ENCODE results near the gene MTHFR.

MTHFR gene

DNA sequence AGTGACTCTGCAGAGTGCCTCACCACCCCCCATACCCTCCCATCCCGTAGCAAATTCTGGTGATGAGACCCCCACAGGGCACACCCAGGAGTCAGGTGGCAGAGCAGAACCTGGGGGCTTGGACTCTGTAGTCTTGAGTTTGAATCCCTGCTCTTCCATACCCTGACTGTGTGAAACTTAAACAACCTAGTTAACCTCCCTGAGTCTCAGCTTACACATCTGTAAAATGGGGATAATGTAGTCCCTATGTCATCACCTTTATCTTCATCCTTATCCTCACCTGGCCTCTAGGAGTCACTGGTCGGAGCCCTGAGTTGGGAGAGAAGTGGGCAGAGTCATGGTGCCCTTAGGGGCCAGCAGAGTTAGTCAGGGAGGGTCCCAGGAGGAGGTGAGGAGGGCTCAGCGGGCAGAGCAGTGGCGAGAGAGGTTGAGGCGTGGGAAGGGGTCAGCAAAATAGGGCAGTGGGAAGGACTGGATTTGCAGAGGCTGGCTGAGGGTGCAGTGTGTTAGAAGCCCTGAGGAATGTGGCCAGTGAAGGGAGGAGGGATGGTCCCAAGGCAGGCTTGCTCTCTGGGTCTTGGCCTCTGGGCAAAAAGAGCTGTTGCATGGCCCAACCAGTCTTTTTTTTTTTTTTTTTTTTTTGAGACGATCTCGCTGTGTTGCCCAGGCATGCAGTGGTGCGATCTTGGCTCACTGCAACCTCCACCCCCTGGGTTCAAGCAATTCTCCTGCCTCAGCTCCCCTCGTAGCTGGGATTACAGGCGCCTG lies 25.2 kb downstream of the MTHFR start:
- no peak for DNase-seq (ENCODE audit: low spot score)

DNA sequence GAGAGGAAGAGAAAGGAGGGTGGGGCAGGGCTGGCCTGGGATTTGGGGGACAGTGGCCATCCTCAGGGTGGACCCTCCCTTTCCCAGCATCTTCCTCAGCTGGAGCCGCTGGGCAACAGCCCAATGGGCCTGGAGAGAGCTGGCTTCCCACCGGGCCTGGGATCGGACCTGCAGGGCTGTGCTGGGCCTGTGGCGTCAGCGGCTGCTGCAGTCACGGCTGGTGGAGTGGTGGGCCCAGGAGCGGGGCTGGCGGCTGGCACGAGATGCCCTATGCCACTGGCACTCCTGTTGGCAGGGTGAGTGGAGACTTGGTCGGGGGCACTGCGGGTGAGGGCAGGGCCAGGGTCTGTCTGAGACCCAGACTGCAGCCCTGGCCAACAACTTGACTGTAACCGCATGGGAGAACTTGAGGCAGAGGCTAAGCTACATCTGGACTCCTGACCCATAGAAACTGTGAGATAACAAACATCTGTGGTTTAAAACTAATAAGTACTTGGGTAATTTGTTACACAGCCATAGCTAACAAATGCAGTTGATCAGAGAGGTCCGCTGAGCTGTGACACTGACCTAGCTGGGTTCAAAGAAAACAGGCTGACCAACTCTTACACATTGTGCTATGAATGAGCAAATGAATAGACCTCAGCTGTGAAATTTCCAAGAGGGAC lies 25.9 kb downstream of the MTHFR start:
- DNase-seq (ENCODE audit: low spot score): no peak

DNA sequence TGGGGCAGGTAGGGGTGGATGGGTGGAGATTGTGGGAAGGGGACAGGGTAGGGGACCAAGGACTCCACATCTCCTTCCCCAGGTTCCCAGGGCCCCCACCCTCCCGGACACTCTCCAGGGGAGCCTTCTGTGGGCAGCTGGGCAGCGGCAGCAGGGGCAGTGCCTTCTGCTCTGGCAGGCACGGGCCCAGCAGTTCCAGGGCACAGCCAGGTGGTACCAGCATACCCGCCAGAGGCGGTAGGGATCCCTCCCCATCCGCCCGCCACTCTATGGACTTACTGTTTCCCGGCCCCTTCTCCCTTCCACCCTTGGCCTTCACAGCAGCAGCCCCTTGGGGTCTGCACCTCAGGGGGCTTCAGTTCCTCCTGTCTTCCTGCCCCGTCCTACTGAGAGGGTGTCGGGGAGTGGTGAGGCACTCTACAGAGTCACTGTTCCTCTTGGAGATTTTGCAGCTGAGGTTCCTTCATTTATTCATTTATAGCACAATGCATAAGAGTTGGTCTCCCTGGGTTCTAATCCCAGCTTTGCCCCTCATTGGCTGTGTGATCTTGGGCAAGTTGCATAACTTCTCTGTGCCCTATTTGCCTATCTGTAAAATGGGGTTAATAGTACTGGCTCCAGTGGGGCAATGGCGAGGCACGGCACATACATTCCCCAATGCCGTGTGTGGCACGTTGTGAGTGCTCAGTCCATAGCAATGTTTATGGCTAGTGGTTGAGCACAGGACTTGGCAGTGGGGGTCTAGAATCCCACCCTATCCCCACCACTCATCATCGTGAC lies 26.7 kb downstream of the MTHFR start:
- DNase-seq (ENCODE audit: low spot score): no peak

DNA sequence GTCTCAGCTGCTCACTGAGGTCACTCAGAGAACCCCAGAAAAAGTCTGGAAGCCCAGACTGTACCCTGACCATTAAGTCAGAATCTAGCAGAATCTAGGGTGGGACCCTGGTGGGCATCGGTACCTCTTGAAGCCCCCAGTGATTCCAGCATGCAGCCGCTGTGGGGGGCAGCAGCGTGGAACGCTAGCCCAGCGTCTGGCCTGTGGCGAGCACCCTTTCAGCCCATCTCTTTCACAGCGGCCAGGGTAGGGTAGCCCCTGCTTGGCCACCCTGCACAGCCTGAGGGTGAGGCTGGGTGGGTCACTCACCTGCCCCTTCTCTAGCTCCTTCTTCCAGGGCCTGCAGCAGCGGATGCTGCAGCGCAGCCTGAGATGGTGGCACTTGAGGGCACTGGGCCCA lies 27.4 kb downstream of the MTHFR start:
- DNase-seq (ENCODE audit: low spot score): no peak

DNA sequence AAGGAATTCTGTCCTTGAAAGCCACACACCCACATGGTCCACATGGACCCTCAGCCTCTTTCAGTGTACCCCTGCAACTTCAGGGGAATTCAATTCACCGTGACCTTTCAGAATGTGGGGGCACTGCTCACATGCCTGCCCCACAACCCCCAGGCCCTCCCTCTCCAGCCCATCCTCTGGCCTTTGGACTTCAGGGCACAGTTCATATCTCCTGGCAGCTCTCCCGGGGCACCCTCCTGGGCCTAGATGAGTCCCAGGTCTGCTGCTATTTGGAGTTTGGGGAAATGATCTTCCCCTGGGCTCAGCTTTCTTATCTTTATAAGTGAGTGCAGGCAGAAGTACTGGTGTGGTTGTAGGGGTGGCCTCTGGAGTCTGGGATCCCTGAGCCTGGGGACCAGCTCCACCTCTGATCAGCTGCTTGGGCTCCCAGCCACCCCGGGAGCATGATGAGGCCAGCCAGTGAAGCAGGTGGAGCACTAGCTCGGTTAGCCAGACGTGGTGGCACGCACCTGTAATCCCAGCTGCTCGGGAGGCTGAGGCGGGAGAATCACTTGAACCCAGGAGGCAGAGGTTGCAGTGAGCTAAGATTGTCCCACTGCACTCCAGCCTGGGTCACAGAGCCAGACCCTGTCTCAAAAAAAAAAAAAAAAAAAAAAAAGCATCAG lies 28.0 kb downstream of the MTHFR start:
- DNase-seq (ENCODE audit: low spot score): no peak

DNA sequence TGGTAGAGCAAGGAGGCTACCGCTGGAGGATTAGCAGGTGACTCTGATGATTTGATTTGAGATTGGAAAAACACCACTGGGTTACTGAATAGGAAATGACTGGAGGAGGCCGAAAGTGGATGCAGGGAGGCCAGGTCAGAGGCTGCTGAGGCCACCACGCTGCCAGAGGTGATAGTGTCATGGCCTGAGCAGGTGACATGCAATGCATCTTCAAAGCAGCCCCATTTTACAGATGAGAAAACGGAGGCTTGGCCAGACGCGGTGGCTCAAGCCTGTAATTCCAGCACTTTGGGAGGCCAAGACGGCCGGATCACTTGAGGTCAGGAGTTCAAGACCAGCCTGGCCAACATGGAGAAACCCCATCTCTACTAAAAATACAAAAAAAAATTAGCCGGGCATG lies 31.0 kb downstream of the MTHFR start:
- DNase-seq (ENCODE audit: low spot score): no peak

DNA sequence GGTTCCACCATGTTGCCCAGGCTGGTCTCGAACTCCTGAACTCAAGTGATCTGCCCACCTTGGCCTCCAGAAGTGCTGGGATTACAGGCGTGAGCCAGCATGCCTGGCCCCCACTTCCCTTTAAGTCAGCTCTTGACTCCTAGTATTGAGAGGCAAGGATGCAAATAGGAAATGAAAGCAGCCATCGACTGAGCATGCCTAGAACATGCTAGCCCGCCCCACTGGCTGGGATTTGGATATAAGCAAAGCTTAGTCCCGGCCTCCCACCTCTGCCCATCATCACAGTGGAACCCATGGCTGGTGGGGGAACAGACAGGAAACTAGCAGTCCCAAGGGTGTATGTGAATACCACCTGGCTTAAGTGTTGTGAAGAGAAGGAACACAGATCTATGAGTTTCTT lies 33.3 kb downstream of the MTHFR start:
- no peak for DNase-seq (ENCODE audit: low spot score)

DNA sequence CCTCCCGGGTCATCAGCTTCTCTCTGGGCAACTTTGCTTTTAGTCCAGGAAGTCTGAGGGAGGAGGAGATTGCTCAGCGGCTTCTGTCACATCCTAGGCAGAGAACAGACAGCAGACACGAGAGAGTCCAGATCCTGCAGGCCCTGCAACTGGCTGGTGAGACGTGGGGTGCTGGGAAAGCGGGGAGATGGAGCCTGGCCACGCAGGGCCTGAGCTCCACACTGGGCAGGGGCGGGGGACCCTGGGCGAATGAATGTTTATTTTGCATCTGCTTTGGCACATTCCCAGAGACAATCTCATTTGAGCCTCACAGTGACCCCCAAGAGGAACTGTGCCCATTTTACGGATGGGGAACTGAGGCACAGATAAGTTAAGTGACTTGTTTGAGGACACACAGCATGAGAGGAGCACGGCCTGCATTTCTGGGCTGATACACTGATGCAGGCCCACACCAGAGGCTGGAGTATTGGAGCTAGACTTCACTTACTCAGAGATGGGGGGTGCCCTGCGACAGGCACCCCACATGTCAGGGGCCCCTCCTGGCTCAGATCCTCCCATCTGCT lies 34.2 kb downstream of the MTHFR start:
- DNase-seq (ENCODE audit: low spot score): no peak

DNA sequence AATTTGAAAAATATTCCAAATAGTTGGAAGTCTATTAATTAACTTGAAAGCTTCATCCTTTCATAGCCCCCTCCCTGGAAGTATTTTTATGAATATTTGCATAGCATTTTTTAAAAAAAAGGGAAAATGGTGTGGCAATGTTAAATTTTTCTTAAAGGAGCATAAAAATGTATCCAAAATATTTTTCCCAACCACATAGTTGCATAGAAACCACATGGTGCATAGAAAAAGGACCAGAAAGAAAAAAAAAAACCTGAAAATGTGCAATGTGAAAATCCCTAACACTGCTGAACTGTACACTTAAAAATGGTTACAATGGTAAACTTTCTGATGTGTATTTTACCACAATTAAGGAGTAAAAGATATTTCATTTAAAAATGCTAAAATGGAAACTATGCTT lies 35.8 kb downstream of the MTHFR start:
- no peak for DNase-seq (ENCODE audit: low spot score)

DNA sequence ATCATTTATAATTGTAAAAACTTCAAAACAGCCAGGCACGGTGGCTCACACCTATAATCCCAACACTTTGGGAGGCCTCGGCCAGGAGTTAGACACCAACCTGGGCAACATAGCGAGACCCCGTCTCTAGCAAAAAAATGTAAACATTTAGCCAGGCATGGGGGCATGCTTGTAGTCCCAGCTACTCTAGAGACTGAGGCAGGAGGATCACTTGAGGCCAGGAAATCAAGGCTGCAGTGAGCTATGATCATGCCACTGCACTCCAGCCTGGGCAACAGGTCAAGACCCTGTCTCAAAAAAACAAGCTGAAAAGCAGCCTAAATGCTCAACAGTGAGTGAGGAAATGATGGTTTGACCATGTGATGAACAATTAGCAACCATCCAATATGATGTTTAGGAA lies 36.5 kb downstream of the MTHFR start:
- DNase-seq (ENCODE audit: low spot score): no peak

DNA sequence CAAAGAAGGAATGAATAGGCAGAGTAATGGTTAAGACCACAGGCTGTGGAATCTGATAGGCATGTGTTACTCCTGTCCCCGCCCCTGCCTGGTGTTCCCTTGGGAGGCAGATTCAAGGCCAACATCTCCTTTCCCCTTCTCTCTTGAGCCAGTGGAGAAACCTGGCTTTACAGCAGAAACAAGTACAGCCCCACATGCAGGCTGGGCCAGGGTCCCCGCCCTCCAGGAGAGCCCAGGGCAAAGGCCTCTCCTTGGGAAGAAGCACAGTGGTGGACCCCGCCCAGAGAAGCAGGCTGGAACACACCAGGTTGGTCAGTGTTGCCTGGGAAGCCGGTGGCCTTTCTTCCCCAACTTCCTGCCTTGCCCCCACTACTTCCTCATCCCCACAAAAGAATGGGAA lies 36.9 kb downstream of the MTHFR start:
- DNase-seq (ENCODE audit: low spot score): peak; percentile 14

DNA sequence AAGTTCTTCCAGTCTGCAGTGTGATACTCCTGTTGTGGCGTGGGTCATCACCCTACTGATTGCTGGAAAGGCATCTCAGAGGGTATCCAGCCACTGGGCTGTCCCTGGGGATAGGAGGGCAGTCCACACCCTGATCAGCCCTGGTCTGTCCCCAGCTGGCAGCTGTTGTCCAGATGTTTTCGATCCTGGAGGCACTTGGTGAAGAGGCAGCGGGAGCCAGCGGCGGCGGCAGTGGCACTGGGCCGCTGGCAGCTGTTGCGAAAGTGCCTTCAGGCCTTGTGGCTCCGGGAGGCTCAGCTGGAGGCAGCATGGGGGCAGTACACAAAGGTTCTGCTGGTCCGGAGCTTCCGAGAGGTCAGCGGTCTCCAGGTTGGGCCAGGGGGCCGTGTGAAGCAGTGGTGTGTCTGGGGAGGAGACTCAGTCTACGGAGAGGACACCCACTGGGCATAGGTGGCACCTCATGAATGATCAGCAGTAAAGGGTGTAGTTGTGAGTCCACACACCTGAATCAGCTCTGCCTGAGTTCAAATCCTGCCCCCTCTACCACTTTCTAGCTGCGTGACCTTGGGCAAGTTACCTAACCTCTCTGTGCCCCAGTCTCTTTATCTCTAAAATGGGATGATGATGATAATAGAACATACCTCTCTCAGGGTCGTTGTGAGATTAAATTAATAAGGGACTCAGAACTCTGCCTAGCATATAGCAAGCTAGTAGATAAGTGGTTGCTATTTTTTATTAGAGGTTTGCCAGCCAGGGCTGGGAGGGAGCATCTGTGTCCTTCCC lies 37.7 kb downstream of the MTHFR start:
- no peak for DNase-seq (ENCODE audit: low spot score)

DNA sequence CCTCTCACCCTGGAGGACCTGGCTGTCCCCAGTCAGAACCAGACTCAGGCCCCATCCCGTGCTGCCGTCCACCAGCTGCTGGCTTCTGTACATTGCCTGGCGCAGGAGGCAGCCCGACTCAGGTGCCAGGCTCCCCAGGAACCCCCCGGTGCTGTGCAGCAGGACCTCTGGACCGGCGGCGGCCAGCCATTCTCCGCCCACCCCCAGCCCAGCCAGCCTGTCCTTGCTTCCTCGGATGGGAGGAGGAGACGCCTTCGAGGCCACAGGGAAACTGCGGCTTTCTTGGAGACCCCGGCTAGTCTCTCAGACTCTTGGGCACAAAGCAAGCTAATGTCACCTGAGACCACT lies 39.4 kb downstream of the MTHFR start:
- no peak for DNase-seq (ENCODE audit: low spot score)

DNA sequence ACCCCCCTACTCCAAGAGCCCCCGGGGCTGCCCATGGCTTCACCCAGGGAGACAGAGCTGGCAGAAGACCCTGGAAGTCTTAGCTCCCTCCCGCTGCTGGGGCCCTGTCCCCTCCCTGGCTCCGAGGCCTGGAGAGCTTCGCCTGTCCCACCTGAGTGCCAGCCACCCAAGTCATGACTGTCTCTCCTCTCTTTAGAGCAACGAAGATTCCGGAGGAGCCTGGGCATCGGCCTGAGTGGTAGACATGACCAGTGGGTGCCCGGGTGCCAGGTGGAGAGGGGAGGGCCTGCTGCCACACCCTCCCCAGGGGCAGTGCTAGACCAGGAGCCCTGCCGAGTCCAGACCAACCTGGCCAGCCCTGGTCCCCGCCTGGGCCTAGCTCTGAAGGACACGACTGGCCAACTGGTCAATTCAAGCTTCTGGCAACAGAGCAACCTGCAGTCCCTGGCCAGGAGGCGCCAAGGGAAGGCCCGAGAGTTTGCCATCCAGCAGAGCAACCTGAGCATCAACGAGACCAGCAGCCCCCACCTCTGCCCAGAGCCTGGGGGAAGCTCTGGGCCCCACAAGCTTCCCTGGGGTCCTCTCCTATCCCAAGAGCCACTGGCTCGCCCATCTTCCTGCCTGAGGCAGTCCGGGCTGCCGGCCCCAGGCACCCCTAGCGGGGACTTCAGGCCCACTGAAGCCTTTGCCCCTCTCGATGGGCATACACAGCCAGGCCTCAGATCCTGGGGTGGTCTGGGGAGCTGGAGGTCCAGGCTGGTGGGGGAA lies 39.9 kb downstream of the MTHFR start:
- no peak for DNase-seq (ENCODE audit: low spot score)

DNA sequence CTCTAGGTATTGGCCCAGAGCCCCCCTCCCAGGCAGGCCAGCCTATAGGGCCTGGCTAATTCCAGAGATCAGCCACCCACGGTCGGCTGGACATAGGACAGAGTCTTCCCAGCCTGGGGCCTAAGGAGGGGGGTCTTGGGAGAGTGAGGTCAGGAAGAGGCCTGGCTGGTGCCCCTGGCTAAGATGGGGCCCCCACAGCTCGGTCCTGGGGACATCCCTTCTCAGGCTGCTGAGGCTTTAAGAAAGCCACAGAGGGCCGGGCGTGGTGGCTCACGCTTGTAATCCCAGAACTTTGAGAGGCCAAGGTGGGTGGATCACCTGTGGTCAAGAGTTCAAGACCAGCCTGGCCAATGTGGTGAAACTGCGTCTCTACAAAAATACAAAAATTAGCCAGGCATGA lies 41.2 kb downstream of the MTHFR start:
- DNase-seq (ENCODE audit: low spot score): no peak

DNA sequence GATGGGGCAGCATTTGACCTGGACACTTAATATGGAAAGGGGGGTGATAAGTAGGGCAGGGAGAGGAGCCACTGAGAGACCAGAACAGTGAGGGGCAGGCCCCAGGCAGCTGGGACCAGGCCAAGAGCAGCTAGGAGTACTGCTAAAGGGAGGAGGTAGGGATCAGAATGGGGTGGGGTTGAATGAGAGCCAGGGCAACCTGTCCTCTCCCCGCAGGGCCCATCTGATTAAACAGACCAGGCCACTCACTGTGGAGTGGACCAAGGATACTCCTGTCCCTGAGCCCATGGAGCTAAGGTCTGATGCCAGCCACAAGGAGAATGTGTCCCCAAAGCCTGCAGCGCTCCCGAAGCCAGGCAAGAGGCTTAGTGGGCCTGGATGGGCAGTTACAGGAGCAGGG lies 41.6 kb downstream of the MTHFR start:
- no peak for DNase-seq (ENCODE audit: low spot score)

DNA sequence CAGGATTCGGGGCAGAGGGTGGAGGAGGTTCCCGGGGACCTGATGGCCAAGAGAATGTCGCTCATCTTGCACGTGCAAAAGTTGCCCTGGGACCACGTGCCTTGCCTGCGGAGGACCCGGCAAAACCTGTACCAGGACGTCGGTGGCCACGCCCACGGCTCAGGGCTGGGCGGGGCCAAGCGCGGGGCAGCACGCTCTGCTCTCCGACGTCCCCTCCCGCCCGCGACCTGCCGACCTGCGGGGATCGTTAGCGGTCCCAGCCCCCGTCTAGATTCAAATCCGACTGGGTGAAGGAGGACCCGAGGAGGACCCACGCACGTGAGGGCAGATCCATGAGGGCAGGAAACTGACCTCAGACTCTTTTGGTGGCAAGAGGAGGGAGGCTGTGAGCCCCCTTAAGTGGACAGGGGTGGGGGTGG lies 43.8 kb downstream of the MTHFR start, which contains the start of gene C1orf167:
Gene C1orf167, plus strand, starts transcription at position 206 of the 419 bp plus-strand sequence. CDS start 2,208 bp downstream, outside the sequence.
- no peak for DNase-seq (ENCODE audit: low spot score)

DNA sequence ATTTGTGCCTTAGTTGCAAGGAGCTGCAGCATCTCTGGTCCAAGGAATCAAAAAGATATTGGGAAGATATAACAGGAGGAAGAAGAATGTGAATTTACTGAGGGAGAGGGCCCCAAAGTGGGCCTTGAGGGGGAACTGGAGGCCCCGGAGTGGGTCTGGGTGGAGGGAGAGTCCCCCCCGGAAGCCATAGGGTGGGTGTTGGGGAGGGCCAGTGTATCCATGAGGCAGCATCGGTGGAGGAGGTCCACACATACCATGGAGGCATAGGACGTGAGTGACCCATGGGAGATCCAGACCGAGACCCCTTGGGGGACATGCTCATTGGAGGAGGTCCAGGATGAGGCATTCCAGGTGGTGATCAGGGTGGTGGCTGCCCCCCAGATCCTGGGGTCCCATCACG lies 44.5 kb downstream of the MTHFR start:
- no peak for DNase-seq (ENCODE audit: low spot score)

DNA sequence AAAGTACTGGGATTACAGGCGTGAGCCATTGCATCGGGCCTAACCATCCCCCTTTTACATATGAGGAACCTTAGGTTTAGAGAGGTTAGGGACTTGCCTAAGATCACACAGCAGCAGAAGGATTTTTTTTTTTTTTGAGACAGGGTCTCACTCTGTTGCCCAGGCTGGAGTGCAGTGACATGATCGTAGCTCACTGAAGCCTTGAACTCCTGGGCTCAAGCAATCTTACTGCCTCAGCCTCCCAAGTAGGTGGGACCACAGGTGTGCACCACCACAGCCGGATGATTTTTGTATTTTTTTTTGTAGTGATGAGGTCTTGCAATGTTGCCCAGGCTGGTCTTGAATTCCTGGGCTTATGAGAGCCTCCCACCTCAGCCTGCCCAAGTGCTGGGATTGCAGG lies 46.0 kb downstream of the MTHFR start:
- no peak for DNase-seq (ENCODE audit: low spot score)

DNA sequence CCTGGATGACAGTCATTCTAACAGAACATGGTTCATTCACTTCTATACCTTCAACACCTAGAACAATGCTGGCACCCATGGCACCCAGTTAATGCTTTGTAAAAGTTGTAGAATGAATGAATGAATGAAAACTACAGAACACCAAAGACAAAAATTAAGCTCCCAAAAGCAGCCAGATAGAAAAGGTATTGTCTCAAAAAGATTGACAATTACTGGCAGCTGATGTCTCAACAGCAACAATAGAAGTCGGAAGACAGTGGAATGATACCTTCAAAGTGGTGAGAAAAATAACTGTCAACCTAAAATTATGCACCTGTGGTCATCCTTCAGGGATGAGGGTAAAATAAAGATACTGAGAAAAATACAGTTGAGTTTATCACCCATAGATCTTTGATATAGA lies 48.7 kb downstream of the MTHFR start:
- DNase-seq (ENCODE audit: low spot score): no peak
